ENCODE measurements around the gene RNU4-1.

The RNU4-1 gene

GRCh38 chr12:120276734-120277133 is 16.3 kb downstream of the RNU4-1 start:
- TF ChIP-seq CTCF (conservative IDR thresholded peaks at IDR 0.05; ENCODE audit: control insufficient read depth, insufficient read depth, low read depth, low read length), result no peak
- peak; percentile 54 for DNase-seq (ENCODE audit: low read depth)
- H3K4me3 ChIP-seq (ENCODE audit: control insufficient read depth, low read depth, low read length), result no peak overlapping the region

- no peak for DNase-seq (ENCODE audit: low read depth)
- TF ChIP-seq CTCF (conservative IDR thresholded peaks at IDR 0.05; ENCODE audit: control insufficient read depth, insufficient read depth, low read depth, low read length), result no peak
- no peak overlapping the region for H3K4me3 ChIP-seq (ENCODE audit: control insufficient read depth, low read depth, low read length)
These were observed 25.3 kb downstream of the RNU4-1 start for GRCh38 chr12:120267736-120268135.

GRCh38 chr12:120266180-120266870 is 26.7 kb downstream of the RNU4-1 start:
- no peak for DNase-seq (ENCODE audit: low read depth)
- H3K4me3 ChIP-seq (ENCODE audit: control insufficient read depth, low read depth, low read length), result no peak overlapping the region
- TF ChIP-seq CTCF (conservative IDR thresholded peaks at IDR 0.05; ENCODE audit: control insufficient read depth, insufficient read depth, low read depth, low read length), result no peak

- peak; percentile 69 for DNase-seq (ENCODE audit: low read depth)
- peak; percentile 52 for TF ChIP-seq CTCF (conservative IDR thresholded peaks at IDR 0.05; ENCODE audit: control insufficient read depth, insufficient read depth, low read depth, low read length)
- peak within 1 kb of the TSS; percentile 89 for H3K4me3 ChIP-seq (ENCODE audit: control insufficient read depth, low read depth, low read length)
These were observed 27.4 kb downstream of the RNU4-1 start, which contains the start of gene PXN for GRCh38 chr12:120265473-120266179. PXN (minus strand) TSS chr12:120265730; CDS start chr12:120265629, 101 bp downstream.

- no peak for TF ChIP-seq CTCF (conservative IDR thresholded peaks at IDR 0.05; ENCODE audit: control insufficient read depth, insufficient read depth, low read depth, low read length)
- no peak for DNase-seq (ENCODE audit: low read depth)
- peak overlapping the region; percentile 89 for H3K4me3 ChIP-seq (ENCODE audit: control insufficient read depth, low read depth, low read length)
These were observed 28.0 kb downstream of the RNU4-1 start for GRCh38 chr12:120264904-120265472.

GRCh38 chr12:120264086-120264903 is 28.7 kb downstream of the RNU4-1 start:
- peak overlapping the region; percentile 89 for H3K4me3 ChIP-seq (ENCODE audit: control insufficient read depth, low read depth, low read length)
- no peak for DNase-seq (ENCODE audit: low read depth)
- no peak for TF ChIP-seq CTCF (conservative IDR thresholded peaks at IDR 0.05; ENCODE audit: control insufficient read depth, insufficient read depth, low read depth, low read length)
